ENCODE measurements around the gene PTPN21. TPM values are rescaled to one million over a fixed set of nuclear protein-coding genes. Genes with fewer than 3 reads are reported as not detected.
A peak's percentile ranks its signal among the peaks of the same experiment; 100 is the strongest.

Gene PTPN21
- total and polyA plus RNA-seq, 9 of the 15 experiments (the other 6 are each of a cell fraction or from before 2014, with no cell fraction given): 0.06 to 1.9 (median 0.94) TPM

- DNase-seq (ENCODE audit: extremely low read depth in 1 of 4, low spot score in 3 of 4) (no peak), FAIRE-seq (no peak), ATAC-seq (no peak)
- ChIA-PET POLR2A (no interaction called here), CTCF (ENCODE audit: low intra/inter-chr PET ratio) (no interaction called here)
- Histone ChIP-seq H3K9ac (ENCODE audit: insufficient read depth in 1 of 2, low read depth in 2 of 2, low read length in 2 of 2) (no peak overlapping the region), H4K20me1 (replicated peaks; ENCODE audit: control insufficient read depth, insufficient read depth, low read length) (no peaks in the 10 kb centered on the region), H3K36me3 (ENCODE audit: control insufficient read depth, insufficient read depth, low read length) (no peaks in the 10 kb centered on the region), H3K27me3 (ENCODE audit: control insufficient read depth in 2 of 2, insufficient read depth in 2 of 2, low read length in 2 of 2) (no peaks in the 10 kb centered on the region), H3K27ac (ENCODE audit: extremely low read depth, low read depth, low read length) (no peak overlapping the region), H3K9me1 (ENCODE audit: control insufficient read depth, insufficient read depth, low read length) (no peaks in the 10 kb centered on the region), H3K4me2 (ENCODE audit: insufficient read depth, low read length) (no peak overlapping the region), H3K4me1 (replicated peaks in 1 of 2; ENCODE audit: control insufficient read depth in 2 of 2, insufficient read depth in 2 of 2, low read length in 2 of 2) (peaks cover 0 to 8% of the 10 kb centered on the region in 2 experiments; a peak in 3 of 5 replicates), H3K4me3 (no peak overlapping the region), H3K79me2 (ENCODE audit: control insufficient read depth, insufficient read depth, low read length) (no peaks in the 10 kb centered on the region), H3K9me3 (replicated peaks; ENCODE audit: control insufficient read depth, insufficient read depth, low read depth, low read length) (no peaks in the 10 kb centered on the region), H2AFZ (ENCODE audit: low read depth, low read length) (no peak overlapping the region)
- intact Hi-C loops (cut with micrococcal nuclease): no loop called here
- no TSS peak for BruUV-seq (replicated peaks)
- TF ChIP-seq RAD51 (IDR thresholded peaks at IDR 0.05; ENCODE audit: borderline replicate concordance, low read depth): no peak
- TF ChIP-seq MAFG (tag; conservative IDR thresholded peaks at IDR 0.05): no peak
- TF ChIP-seq HMG20B (CRISPR knock-in tag; IDR thresholded peaks at IDR 0.05): no peak
- no peak for TF ChIP-seq ZNF445 (CRISPR knock-in tag; IDR thresholded peaks at IDR 0.05; ENCODE audit: low read depth)
- in situ Hi-C loops (cut with MboI): loop anchor here (25.0 kb wide), 1 partner anchor 569 kb away; the partner anchor contains the start of gene GALC
- 23% methylated on average over 3 of the region's 3 CpGs for WGBS (ENCODE audit: insufficient coverage, low coverage, missing lambda C conversion rate)
Observed at GRCh38 chr14:88556581-88556980, 1.8 kb upstream of the PTPN21 start.

DNA sequence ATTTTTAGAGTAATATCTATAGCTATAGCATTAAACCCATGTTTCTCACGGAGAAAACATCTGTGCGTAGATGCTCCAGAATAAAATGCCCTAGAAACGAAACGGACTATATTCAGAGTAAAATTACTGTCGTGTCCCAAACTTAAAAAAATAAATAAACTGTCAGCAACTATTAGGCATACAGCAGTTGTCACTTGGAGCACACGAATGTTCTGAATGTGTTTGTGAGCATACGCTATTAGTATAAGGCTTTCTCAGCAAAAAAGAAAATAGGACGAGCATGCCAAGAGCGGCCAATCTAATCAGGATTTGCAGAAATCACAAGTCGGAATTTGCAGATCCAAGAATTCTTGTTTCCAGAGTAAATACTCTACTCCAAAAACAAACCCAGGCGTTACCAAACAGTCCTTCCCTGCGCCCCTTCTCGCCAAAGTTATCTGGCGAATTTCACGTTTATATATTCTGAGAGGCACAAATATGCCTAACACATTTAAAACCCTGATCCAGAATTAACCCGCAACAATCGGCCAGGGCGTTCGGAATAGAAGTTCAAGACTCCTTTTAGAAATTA is 836 bp downstream of the PTPN21 start:
- Histone ChIP-seq H3K4me3 (peak overlapping the region; percentile 59), H3K9me1 (ENCODE audit: control insufficient read depth, insufficient read depth, low read length) (no peaks in the 10 kb centered on the region), H3K4me2 (ENCODE audit: insufficient read depth, low read length) (peak overlapping the region; percentile 70), H3K27ac (ENCODE audit: extremely low read depth, low read depth, low read length) (no peak overlapping the region), H3K79me2 (ENCODE audit: control insufficient read depth, insufficient read depth, low read length) (no peaks in the 10 kb centered on the region), H3K4me1 (replicated peaks in 1 of 2; ENCODE audit: control insufficient read depth in 2 of 2, insufficient read depth in 2 of 2, low read length in 2 of 2) (peaks cover 0 to 15% of the 10 kb centered on the region in 2 experiments; a peak in 3 of 5 replicates), H3K9me3 (replicated peaks; ENCODE audit: control insufficient read depth, insufficient read depth, low read depth, low read length) (no peaks in the 10 kb centered on the region), H2AFZ (ENCODE audit: low read depth, low read length) (peak overlapping the region; percentile 72; the same call in 1 of the 2 replicates), H3K36me3 (ENCODE audit: control insufficient read depth, insufficient read depth, low read length) (no peaks in the 10 kb centered on the region), H3K9ac (ENCODE audit: insufficient read depth in 1 of 2, low read depth in 2 of 2, low read length in 2 of 2) (peak overlapping the region; percentile 60 to 90; a peak in 3 of 4 replicates), H4K20me1 (replicated peaks; ENCODE audit: control insufficient read depth, insufficient read depth, low read length) (no peaks in the 10 kb centered on the region), H3K27me3 (ENCODE audit: control insufficient read depth in 2 of 2, insufficient read depth in 2 of 2, low read length in 2 of 2) (no peaks in the 10 kb centered on the region)
- TF ChIP-seq C11orf30 (IDR thresholded peaks at IDR 0.05; ENCODE audit: low read depth) (peak; percentile 29; the same call in 1 of the 2 replicates), CBX5 (IDR thresholded peaks at IDR 0.05; ENCODE audit: borderline replicate concordance, low read depth) (no peak)
- DNase-seq (ENCODE audit: extremely low read depth in 1 of 4, low spot score in 3 of 4) (no peak), FAIRE-seq (peak; percentile 52), ATAC-seq (no peak)
- WGBS (ENCODE audit: insufficient coverage, low coverage, missing lambda C conversion rate): 4% methylated on average over 19 of the region's 19 CpGs
- CTCF ChIA-PET (ENCODE audit: low intra/inter-chr PET ratio): no interaction called here
- POLR2A ChIA-PET: no interaction called here
- in situ Hi-C loops (cut with MboI): loop anchor here (25.0 kb wide), 1 partner anchor 567 kb away; the partner anchor contains the start of gene GALC
- intact Hi-C loops (cut with micrococcal nuclease): no loop called here
- BruUV-seq (replicated peaks): TSS peak; percentile 73
